ENCODE data around the gene TNNT3. TPM values are rescaled to one million over a fixed set of nuclear protein-coding genes. Genes with fewer than 3 reads are reported as not detected.

The TNNT3 gene
- total RNA-seq, 1 experiment from 2014 or later, result 0.71 TPM

DNA sequence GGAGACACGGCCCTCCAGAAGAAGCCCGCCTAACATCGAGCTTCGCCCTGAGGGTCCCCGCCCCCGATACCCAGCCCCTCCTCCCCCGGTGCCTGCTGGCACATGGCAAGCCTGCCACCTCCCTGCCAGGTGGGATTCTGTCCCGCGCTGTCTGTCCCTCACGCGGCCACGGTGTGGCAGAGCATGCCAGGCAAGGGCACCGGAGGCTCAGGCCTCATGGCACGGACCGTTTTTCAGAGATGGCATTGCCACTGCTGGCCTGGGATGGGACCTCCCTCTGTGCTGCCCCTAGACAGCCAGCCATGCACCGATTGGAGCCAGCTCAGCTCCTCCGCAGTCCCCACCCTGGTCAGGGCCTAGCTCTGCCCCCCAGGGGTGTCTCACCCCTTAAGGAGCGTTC is 47.0 kb downstream of the TNNT3 start:
- ChIA-PET RAD21 (ENCODE audit: low non-redundant PET in 1 of 2, low total read pairs in 2 of 2, uncharacterized antibody in 2 of 2, unreplicated experiment in 2 of 2) (no interaction called here), CTCF (no interaction called here), POLR2A (no interaction called here)
- Histone ChIP-seq H3K27me3 (ENCODE audit: insufficient read depth, low read length) (no peaks in the 10 kb centered on the region), H3K27ac (ENCODE audit: low read depth, low read length) (no peak overlapping the region), H3K9me3 (ENCODE audit: control insufficient read depth in 1 of 2, insufficient read depth in 1 of 2, low read depth in 1 of 2, low read length in 2 of 2) (no peaks in the 10 kb centered on the region), H3K9ac (ENCODE audit: low read length) (no peak overlapping the region), H3K4me3 (replicated peaks in 1 of 2; ENCODE audit: low read depth in 1 of 2, low read length in 2 of 2) (no peak overlapping the region), H3K4me1 (ENCODE audit: control insufficient read depth in 1 of 2, insufficient read depth in 2 of 2, low read length in 2 of 2) (no peaks in the 10 kb centered on the region), H3K4me2 (ENCODE audit: low read length) (no peak overlapping the region), H3K79me2 (ENCODE audit: insufficient read depth, low read length) (no peaks in the 10 kb centered on the region), H2AFZ (ENCODE audit: low read depth, low read length, poor library complexity, severe bottlenecking) (no peak overlapping the region), H3K36me3 (ENCODE audit: control insufficient read depth in 1 of 2, insufficient read depth in 2 of 2, low read length in 2 of 2) (no peaks in the 10 kb centered on the region), H3K9me2 (ENCODE audit: insufficient read depth) (no peaks in the 10 kb centered on the region), H4K20me1 (ENCODE audit: insufficient read depth) (no peaks in the 10 kb centered on the region)
- no TSS peak for BruUV-seq (replicated peaks)
- TF ChIP-seq EZH2phosphoT487 (IDR thresholded peaks at IDR 0.05; ENCODE audit: borderline replicate concordance) (no peak), YY1 (IDR thresholded peaks at IDR 0.05; ENCODE audit: extremely low read depth, insufficient replicate concordance, low read depth, low read length) (no peak), CTCF (IDR thresholded peaks at IDR 0.05 in 2 of 3, conservative IDR thresholded peaks at IDR 0.05 in 1 of 3; ENCODE audit: borderline replicate concordance in 1 of 3, insufficient read depth in 1 of 3, low read depth in 2 of 3, low read length in 2 of 3) (no peak), ZNF274 (IDR thresholded peaks at IDR 0.05; ENCODE audit: low read depth, low read length) (no peak), CBX3 (IDR thresholded peaks at IDR 0.05; ENCODE audit: low read depth) (no peak), EZH2 (IDR thresholded peaks at IDR 0.05) (no peak), RAD21 (IDR thresholded peaks at IDR 0.05; ENCODE audit: low read depth) (no peak), ZFX (IDR thresholded peaks at IDR 0.05) (no peak), POLR2AphosphoS5 (IDR thresholded peaks at IDR 0.05; ENCODE audit: low read depth, low read length) (no peak)
- TF ChIP-seq, protein P1, sequence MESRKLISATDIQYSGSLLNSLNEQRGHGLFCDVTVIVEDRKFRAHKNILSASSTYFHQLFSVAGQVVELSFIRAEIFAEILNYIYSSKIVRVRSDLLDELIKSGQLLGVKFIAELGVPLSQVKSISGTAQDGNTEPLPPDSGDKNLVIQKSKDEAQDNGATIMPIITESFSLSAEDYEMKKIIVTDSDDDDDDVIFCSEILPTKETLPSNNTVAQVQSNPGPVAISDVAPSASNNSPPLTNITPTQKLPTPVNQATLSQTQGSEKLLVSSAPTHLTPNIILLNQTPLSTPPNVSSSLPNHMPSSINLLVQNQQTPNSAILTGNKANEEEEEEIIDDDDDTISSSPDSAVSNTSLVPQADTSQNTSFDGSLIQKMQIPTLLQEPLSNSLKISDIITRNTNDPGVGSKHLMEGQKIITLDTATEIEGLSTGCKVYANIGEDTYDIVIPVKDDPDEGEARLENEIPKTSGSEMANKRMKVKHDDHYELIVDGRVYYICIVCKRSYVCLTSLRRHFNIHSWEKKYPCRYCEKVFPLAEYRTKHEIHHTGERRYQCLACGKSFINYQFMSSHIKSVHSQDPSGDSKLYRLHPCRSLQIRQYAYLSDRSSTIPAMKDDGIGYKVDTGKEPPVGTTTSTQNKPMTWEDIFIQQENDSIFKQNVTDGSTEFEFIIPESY (IDR thresholded peaks at IDR 0.05; ENCODE audit: extremely low read depth, insufficient replicate concordance, low read length), result no peak
- TF ChIP-seq, protein P2, sequence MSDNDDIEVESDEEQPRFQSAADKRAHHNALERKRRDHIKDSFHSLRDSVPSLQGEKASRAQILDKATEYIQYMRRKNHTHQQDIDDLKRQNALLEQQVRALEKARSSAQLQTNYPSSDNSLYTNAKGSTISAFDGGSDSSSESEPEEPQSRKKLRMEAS (IDR thresholded peaks at IDR 0.05), result no peak
- TF ChIP-seq, protein P3, sequence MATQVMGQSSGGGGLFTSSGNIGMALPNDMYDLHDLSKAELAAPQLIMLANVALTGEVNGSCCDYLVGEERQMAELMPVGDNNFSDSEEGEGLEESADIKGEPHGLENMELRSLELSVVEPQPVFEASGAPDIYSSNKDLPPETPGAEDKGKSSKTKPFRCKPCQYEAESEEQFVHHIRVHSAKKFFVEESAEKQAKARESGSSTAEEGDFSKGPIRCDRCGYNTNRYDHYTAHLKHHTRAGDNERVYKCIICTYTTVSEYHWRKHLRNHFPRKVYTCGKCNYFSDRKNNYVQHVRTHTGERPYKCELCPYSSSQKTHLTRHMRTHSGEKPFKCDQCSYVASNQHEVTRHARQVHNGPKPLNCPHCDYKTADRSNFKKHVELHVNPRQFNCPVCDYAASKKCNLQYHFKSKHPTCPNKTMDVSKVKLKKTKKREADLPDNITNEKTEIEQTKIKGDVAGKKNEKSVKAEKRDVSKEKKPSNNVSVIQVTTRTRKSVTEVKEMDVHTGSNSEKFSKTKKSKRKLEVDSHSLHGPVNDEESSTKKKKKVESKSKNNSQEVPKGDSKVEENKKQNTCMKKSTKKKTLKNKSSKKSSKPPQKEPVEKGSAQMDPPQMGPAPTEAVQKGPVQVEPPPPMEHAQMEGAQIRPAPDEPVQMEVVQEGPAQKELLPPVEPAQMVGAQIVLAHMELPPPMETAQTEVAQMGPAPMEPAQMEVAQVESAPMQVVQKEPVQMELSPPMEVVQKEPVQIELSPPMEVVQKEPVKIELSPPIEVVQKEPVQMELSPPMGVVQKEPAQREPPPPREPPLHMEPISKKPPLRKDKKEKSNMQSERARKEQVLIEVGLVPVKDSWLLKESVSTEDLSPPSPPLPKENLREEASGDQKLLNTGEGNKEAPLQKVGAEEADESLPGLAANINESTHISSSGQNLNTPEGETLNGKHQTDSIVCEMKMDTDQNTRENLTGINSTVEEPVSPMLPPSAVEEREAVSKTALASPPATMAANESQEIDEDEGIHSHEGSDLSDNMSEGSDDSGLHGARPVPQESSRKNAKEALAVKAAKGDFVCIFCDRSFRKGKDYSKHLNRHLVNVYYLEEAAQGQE (IDR thresholded peaks at IDR 0.05; ENCODE audit: low read depth), result no peak
- no peak for ATAC-seq
- intact Hi-C loops (cut with micrococcal nuclease), result no loop called here
- no peak for DNase-seq (ENCODE audit: low read depth, low spot score)
